GM12864 (cell line): ENCODE measurements around the gene UBXN6.

Experiments used
- DNase-seq: peaks from one replicate; pipeline ENCODE4 v3.0.0-alpha.2; 2011; ENCODE audit warnings: low read depth
- H3K4me3 ChIP-seq: 2 replicates; pipeline ENCODE4 v1.5.1; 2011; ENCODE audit warnings: mild to moderate bottlenecking, low read depth, low read length, control low read depth
- TF ChIP-seq, protein P1 (sequence below): IDR thresholded peaks from 2 replicates; pipeline ENCODE4 v1.5.1; 2011; ENCODE audit warnings: low read depth, mild to moderate bottlenecking, moderate library complexity, low read length, control low read depth, inconsistent platforms; ENCODE audit errors: missing control alignments

The UBXN6 gene

DNA sequence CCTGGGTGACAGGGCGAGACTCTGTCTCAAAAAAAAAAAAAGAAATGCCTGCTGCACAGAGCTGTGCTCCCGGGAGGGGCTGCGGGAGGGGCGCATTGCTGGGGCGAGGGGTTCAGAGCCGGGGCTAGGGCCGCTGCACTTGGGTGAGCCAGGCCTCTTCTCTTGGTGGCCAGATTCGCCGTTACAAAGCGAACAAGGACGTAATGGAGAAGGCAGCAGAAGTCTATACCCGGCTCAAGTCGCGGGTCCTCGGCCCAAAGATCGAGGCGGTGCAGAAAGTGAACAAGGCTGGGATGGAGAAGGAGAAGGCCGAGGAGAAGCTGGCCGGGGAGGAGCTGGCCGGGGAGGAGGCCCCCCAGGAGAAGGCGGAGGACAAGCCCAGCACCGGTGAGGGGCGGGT, 41.7 kb upstream of the UBXN6 start:
- TF ChIP-seq, protein P1, sequence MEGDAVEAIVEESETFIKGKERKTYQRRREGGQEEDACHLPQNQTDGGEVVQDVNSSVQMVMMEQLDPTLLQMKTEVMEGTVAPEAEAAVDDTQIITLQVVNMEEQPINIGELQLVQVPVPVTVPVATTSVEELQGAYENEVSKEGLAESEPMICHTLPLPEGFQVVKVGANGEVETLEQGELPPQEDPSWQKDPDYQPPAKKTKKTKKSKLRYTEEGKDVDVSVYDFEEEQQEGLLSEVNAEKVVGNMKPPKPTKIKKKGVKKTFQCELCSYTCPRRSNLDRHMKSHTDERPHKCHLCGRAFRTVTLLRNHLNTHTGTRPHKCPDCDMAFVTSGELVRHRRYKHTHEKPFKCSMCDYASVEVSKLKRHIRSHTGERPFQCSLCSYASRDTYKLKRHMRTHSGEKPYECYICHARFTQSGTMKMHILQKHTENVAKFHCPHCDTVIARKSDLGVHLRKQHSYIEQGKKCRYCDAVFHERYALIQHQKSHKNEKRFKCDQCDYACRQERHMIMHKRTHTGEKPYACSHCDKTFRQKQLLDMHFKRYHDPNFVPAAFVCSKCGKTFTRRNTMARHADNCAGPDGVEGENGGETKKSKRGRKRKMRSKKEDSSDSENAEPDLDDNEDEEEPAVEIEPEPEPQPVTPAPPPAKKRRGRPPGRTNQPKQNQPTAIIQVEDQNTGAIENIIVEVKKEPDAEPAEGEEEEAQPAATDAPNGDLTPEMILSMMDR = no peak
- DNase-seq = no peak
- no peak overlapping the region for H3K4me3 ChIP-seq

DNA sequence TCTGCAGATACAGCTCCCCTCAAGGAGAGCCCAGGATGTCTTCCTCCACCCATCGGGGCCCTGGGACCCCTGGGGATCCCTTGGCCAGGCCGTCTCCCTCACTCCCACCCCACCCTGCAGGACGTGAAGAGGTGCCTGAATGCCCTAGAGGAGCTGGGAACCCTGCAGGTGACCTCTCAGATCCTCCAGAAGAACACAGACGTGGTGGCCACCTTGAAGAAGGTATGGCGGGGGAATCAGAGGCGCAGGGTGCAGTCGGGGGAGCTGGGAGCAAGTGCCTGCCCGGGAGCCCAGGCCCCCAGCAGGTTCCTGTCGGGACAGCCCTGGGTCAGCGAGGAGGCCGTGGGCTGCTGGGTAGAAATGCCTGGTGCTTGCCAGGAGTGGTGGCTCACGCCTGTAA, 41.1 kb upstream of the UBXN6 start:
- no peak for DNase-seq
- TF ChIP-seq, protein P1 = no peak
- H3K4me3 ChIP-seq = no peak overlapping the region

DNA sequence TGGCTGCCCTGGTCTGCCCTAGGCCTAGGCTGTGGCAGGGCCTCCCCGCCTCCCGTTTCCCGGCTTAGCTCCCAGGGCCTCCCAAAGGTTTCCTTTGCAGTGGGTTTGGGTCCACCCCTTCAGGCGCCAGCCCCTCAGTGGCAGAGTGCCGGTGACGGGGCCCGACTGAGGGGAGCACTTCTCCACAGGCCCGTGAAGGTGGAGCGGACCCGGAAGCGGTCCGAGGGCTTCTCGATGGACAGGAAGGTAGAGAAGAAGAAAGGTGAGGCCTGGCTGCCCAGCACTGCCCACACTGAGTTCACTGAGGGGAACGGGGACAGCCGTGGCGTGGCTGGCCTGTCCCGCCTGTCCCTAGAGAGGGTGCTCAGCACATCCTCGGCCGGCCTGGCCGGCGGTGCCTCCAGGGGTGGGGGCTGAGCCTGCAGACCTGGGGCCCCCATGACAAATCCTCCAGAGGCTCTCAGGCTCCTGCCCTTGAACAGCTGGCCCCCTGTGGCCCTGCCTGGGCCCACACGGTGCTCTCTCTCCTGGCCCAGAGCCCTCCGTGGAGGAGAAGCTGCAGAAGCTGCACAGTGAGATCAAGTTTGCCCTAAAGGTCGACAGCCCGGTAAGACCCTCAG, 40.3 kb upstream of the UBXN6 start:
- TF ChIP-seq, protein P1 = no peak
- DNase-seq = no peak
- no peak overlapping the region for H3K4me3 ChIP-seq

DNA sequence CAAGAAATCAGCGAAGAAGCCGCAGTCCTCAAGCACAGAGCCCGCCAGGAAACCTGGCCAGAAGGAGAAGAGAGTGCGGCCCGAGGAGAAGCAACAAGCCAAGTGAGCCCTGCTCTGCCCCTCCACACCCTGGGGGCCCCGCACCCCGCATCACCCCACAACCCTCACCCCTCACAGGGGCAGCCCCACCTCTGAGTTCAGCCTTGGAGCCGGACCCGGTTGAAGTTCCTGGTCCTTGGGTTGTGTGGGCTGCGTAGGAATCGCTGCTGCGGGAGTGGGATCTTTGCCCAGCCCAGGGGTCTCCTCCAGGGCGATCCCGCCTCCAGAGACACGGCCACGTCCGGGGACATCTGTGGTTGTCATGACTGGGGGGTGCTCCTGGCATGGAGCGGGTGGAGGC, 38.7 kb upstream of the UBXN6 start:
- no peak overlapping the region for H3K4me3 ChIP-seq
- no peak for DNase-seq
- TF ChIP-seq, protein P1 = no peak

GRCh38 chr19:4495471-4495870, 37.9 kb upstream of the UBXN6 start:
- TF ChIP-seq, protein P1 = peak; percentile 83
- no peak for DNase-seq
- no peak overlapping the region for H3K4me3 ChIP-seq

DNA sequence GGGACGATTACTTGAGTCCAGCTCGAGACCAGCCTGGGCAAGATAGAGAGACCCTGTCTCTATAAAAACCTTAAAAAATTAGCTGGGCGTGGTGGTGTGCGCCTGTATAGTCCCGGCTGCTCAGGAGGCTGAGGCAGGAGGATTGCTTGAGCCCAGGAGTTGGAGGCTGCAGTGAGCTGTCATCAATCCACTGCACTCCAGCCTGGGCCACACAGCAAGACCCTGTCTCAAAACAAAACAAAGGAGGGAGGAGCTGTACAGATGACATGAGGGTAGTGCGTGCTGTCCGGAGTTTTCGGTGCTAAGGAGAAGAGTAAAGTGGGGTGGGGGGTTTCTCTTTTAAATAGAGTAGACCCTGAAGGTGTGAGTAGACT, 37.1 kb upstream of the UBXN6 start:
- TF ChIP-seq, protein P1 = no peak
- no peak for DNase-seq
- no peak overlapping the region for H3K4me3 ChIP-seq

DNA sequence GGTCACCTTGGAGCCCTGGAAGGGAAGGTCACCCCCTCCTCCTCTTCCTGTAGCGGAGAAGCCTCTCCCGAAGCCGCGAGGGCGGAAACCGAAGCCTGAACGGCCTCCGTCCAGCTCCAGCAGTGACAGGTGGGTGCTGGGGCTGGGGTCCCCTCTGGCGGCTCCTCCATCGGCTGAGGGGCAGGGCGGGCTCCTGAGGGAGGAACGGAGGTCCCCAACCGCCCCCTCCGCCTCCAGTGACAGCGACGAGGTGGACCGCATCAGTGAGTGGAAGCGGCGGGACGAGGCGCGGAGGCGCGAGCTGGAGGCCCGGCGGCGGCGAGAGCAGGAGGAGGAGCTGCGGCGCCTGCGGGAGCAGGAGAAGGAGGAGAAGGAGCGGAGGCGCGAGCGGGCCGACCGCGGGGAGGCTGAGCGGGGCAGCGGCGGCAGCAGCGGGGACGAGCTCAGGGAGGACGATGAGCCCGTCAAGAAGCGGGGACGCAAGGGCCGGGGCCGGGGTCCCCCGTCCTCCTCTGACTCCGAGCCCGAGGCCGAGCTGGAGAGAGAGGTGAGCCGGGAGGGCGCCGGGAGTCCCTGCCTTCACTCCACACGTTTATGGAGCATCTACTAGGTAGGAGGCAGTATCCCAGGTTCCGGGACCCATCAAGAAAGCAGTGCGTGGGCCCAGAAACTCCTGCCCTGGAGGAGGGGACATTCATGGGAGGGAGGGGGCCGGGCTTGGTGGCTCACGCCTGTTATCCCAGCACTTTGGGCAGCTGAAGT, 36.5 kb upstream of the UBXN6 start:
- no peak overlapping the region for H3K4me3 ChIP-seq
- no peak for DNase-seq
- TF ChIP-seq, protein P1 = no peak
